Esophagus muscularis mucosa (tissue), 4 donors: ENCODE results near the gene FGF14.

Experiments
- CTCF ChIP-seq, 3 experiments: fragments of 200-600 bp in 2 of 3; fragments of 450-650 bp in 1 of 3; sonication (generic) in 2 of 3; IDR thresholded peaks; one replicate each; pipeline ENCODE4 v1.5.1; 2017 to 2019; ENCODE audit warnings: antibody characterized with exemption in 3 of 3, mild to moderate bottlenecking in 2 of 3, moderate library complexity in 1 of 3
- EP300 ChIP-seq: sonication (generic); formaldehyde crosslinking; IDR thresholded peaks from one replicate; pipeline ENCODE4 v1.6.1; 2017; ENCODE audit warnings: antibody characterized with exemption
- POLR2AphosphoS5 ChIP-seq, 2 donors: sonication (generic); formaldehyde crosslinking; IDR thresholded peaks; one replicate each; pipeline ENCODE4 v1.6.1; 2017; ENCODE audit warnings: antibody characterized with exemption in 2 of 2

DNA sequence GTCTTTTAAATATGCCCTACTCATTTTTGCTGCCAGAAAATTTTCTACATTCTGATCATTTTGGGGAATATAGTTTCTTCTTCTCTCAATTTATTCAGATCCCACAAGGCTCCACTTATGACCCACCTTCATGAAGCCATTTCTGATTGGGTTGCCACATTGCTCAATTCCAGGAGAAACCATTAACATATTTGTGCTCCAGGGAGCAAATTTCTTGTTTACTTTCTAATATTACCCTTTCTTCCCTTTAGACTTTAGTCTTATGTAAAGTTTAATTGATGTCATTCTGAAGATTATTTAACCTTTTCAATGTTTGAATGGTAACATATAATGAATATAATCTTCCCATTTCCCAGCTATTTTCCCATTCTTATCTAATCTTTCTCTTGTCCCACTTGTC lies 617.5 kb downstream of the FGF14 start:
- TF ChIP-seq CTCF (IDR thresholded peaks at IDR 0.05) (no peak), POLR2AphosphoS5 (IDR thresholded peaks at IDR 0.05) (no peak), EP300 (no peak)
